GM21786 (cell line): ENCODE measurements around the gene F3.
"Not testable (repeated sequence)": the region's sequence is repeated elsewhere in the genome, so short reads cannot be mapped to it uniquely, and the experiment has no call there.

Experiments
- ATAC-seq: cut with Tn5 transposase; IDR thresholded peaks from one replicate; pipeline ENCODE4 v1.9.1; 2021; ENCODE audit not compliant: unreplicated experiment

Gene F3

DNA sequence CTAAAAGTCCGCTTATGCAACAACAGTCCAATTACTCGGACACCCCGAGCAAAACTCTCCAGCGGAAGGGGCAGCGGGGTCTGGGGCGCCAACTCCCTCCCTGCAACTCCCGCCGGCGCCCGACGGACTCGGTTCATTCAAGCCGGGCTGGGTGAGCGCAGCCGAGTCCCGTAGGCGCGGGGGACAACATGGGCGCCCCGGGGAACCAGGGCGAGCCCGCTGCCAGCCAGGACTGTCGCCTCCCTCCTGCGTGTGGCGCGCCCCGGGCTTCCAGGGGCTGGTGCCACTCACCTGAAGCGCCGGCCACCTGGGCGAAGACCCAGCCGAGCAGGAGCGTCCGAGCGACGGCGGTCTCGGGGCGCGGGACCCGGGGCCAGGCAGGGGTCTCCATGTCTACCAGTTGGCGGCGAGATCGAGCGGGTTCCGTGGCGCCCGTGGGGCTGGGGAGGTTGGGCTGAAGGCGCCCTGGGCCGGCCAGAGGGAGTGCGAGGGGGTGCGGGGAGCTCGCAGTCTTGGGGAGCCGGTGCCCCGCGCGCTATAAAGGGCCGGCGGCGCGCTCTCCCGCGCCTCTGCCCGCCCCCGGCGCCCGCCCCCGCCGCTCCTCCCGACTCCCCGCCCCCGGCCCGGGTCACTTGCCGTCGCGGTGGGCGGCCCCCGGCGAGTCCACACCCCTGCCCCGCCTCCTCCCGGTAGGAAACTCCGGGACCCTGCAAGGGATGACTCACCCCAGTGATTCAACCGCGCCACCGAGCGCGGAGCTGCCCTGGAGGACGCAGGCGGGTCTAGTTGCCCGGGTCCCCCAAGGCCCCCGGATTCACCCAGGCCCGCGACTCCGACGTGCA, at the start of gene F3:
F3 (minus strand) TSS at position 514 of the 842 bp plus-strand sequence; CDS start at position 391, 123 bp downstream.
- peak; percentile 78 for ATAC-seq

- no peak for ATAC-seq
These were observed 48.9 kb upstream of the F3 start for GRCh38 chr1:94590203-94591137.

DNA sequence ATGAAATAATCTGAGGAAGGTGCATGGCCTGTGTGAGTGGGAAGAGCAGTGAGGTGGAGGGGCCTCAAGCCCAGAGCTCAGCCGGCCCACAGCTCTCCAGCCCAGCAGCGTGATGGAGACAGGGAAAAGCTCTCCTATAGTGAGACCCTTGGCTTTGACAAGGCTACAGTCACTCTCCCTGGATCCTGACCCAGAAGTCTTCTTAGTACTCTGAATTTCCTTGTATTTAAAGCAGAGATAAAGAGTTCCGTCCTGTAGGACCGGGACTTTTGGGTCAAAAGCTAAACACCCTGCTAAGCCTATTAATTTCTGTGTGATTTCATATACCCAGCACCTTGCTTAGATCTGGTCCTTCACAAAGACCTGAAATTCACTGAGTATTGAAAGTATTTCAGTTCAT, 48.2 kb upstream of the F3 start:
- ATAC-seq: no peak

DNA sequence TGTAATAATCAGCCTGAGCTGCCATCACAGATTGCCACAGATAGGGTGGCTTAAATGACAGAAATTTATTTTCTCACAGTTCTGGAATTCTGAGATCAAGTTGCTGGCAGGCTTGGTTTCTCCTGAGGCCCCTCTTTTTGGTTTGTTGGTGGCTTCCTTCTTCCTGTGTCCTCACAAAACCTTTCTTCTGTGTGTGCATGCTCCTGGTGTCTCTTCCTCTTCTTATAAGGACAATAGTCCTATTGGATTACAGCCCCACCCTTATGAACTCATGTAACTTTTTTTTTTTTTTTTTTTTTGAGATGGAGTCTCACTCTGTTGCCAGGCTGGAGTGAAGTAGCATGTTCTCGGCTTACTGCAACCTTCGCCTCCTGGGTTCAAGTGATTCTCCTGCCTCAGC, 41.0 kb upstream of the F3 start:
- ATAC-seq: no peak

DNA sequence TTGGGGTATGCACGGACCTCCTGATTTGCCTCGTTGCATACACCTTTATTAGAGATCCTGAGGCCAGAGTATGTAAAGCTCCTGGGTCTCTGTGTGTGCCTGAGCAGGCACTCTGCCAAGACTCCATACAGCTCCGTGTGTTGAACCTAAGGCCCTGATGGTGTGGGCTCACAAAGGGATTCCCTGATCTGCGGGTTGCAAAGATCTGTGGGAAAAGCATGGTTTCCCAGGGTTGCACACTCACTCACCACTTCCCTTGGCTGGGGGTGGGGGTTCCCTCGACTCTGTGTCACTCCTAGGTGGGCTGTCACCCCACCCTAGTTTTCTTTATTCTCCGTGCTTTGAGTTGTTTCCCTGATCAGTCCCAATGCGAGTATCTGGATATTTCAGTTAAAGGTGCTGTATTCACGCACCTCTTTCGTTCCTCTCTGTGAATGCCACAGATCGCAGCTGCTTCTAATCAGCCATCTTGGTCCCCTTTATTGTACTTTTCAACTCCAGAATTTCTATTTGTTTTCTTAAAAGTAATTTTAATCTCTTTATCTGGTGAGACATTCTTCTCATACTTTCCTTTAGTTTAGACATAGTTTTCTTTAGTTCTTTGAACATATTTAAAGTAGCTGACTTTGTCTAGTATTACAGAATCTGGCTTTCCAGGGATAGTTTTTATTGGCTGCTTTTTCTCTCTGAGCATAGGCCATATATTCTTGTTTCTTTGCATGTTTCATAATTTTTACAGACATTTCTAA, 39.0 kb upstream of the F3 start:
- ATAC-seq: no peak

- ATAC-seq: no peak
These were observed 38.3 kb upstream of the F3 start for GRCh38 chr1:94579876-94580294.

DNA sequence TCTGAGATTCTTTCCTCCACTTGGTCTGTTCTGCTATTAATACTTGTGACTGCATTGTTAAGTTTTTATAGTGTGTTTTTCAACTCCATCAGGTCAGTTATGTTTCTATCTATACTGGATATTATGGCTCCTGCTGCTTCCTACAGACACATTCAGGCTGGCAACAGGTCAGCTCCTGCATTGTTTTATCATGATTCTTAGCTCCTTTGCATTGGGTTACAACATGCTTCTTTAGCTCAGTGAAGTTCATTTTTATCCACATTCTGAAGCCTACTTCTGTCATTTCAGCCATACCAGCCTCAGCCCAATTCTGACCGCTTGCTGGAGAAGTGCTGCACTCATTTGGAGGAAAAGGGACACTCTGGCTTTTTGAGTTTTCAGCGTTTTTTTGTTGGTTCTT, 37.3 kb upstream of the F3 start:
- no peak for ATAC-seq

DNA sequence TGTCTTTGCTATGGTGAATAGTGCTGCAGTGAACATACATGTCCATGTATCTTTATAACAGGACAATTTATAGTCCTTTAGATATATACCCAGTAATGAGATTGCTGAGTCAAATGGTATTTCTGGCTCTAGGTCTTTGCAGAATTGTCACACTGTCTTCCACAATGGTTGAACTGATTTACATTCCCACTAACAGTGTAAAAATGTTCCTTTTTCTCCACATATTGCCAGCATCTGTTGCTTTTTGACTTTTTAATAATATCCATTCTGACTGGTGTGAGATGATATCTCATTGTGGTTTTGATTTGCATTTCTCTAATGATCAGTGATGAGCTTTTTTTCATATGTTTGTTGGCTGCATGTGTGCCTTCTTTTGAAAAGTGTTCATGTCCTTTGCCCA, 32.4 kb upstream of the F3 start:
- not testable (repeated sequence) for ATAC-seq

DNA sequence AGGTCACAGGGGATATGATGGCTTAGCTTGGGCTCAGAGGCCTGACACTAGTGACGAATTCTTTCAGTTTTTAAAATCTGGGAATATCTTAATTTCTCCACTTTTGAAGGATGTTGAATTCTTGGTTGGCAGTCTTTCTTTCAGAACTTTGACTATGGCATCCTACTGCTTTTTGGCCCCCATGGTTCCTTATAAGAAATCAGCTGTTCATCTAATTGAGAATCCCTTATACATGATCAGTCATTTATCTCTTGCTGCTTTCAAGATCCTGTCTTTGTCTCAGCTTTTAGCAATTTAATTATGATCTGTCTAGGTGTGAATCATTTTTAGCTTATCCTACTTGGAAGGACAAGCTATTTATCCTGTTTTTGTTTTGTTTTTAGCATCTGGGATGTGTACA, 31.2 kb upstream of the F3 start:
- no peak for ATAC-seq

DNA sequence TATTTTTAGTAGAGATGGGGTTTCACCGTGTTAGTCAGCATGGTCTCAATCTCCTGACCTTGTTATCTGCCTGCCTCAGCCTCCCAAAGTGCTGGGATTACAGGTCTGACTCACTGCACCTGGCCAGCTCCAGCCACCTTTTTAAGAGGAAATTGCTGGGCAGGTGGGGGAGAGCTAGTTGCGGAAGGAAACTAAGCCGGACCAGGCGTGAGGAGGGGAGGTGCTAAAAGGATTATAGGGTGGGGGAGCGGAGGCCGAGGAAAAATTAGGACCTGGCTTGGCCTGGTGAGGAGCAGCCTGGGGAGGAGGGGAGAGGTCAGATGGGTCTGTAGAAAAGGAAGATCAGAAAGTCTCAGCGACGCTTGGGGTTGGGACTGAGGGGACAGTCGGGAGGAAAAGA, 29.4 kb upstream of the F3 start:
- ATAC-seq: not testable (repeated sequence)

DNA sequence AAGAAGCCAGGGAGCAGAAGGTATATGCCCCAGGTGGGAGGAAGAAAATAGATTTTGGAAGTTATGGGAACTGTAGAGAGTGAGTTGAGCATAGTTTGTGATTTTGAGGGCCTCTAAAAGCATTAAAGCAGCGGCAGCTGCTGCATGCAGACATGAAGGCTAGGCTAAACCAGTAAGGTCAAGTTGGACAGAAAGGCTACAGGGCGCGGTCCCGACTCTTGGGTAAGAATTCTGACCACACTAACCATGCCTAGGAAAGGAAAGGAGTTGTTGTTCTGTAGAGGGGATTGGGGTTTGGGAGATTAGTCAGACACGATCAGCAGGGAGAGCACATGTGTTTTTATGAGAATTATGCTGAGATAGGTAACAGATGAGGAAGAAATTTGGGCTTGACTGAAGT, 27.2 kb upstream of the F3 start:
- not testable (repeated sequence) for ATAC-seq

- ATAC-seq: not testable (repeated sequence)
These were observed 26.5 kb upstream of the F3 start for GRCh38 chr1:94567975-94568607.

DNA sequence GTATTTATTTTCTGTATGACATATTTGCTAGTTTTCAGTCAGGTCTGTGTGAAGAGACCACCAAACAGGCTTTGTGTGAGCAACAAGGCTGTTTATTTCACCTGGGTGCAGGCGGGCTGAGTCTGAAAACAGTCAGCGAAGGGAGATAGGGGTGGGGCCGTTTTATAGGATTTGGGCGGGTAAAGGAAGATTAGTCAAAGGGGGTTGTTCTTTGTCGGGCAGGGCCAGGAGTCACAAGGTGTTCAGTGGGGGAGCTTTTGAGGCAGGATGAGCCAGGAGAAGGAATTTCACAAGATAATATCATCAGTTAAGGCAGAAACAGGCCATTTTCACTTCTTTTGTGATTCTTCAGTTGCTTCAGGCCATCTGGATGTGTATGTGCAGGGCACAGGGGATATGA, 24.9 kb upstream of the F3 start:
- ATAC-seq: not testable (repeated sequence)

DNA sequence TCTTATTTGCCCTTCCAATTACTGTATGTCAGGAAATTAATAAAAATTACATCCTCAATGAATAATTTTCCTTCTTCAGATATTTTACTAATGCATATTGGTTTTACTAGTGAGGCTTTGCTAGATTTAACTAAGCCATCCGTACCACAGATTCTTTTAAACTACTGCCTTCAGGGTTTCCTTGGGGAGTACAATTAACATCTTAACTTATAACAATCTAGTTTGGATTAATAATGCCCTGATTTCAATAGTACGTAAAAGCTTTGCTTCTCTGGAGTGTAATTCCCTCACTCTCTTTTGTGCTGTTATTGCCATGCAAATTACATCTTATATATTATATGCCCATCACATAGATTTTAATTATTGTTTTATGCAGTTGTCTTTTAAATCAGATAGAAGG, 24.3 kb upstream of the F3 start:
- ATAC-seq: no peak

- no peak for ATAC-seq
These were observed 21.1 kb upstream of the F3 start for GRCh38 chr1:94562519-94563260.

GRCh38 chr1:94560333-94560732, 18.8 kb upstream of the F3 start:
- ATAC-seq: no peak

GRCh38 chr1:94559921-94560320, 18.4 kb upstream of the F3 start:
- no peak for ATAC-seq

DNA sequence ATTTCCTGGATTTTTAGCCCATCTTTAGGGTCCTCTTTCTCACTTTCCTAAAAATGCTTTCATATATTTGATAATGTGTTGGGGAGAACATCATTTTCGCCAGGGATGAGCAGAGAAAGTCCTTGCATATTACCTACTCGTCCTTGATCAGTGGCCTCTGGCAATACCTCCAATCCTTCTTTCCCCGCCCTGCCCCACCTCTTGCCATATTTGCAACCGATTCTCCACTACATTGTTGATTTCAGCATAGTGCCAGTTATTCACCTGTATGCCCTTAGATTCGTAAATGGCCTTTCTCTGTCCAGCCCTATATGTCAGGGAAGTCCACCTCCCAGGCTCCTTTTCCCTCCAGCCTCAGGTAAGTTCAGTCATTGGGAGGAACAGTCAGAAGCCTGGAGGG, 13.5 kb upstream of the F3 start:
- no peak for ATAC-seq

DNA sequence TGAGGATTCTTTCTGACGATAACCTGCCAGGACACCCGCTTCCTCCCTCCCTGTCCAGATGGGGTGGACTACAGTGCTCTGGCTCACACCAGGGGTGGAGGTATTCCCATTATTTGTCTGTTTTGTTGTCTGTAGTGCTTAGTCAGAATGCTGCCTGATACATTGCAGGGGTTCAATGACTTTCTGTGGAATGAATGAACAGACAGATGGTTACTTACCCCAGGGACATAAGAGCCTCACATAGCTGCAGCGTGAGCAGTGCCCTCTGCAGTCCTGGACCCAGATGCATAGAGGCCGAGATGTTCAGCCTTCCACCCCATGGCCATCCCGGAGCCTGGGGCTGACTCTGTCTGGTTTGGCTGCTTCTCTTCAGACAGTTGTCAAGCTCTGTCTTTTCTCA, 13.0 kb upstream of the F3 start:
- ATAC-seq: no peak

- no peak for ATAC-seq
These were observed 12.4 kb upstream of the F3 start for GRCh38 chr1:94553931-94554330.
